Natural killer cell (primary cell): ENCODE results near the gene PPP1R1B. TPM values are rescaled to one million over a fixed set of nuclear protein-coding genes. Genes with fewer than 3 reads are reported as not detected.

Experiments
- ATAC-seq, 3 donors: fragments of 150-1000 bp in 2 of 3; fragments of 200-7000 bp in 1 of 3; cut with Tn5 transposase; 1 replicate in 1 of 3; 2 replicates in 2 of 3; pipeline ENCODE4 v1.10.0; 2021; ENCODE audit warnings: mild to moderate bottlenecking in 2 of 3, moderate library complexity in 2 of 3
- DNase-seq, 2 donors: peaks; one replicate each; pipeline versions ENCODE4 v3.0.0 to v3.0.0-alpha.2; 2013 to 2021; ENCODE audit warnings: mixed read lengths in 1 of 2
- H3K27ac ChIP-seq: one replicate; pipeline ENCODE4 v1.5.1; 2013; ENCODE audit warnings: mild to moderate bottlenecking, low read length
- H3K27me3 ChIP-seq: one replicate; pipeline ENCODE4 v1.6.1; 2013; ENCODE audit warnings: low read length; ENCODE audit not compliant: control insufficient read depth, insufficient read depth
- H3K36me3 ChIP-seq: one replicate; pipeline ENCODE4 v1.6.1; 2013; ENCODE audit warnings: low read length; ENCODE audit not compliant: control insufficient read depth, insufficient read depth
- H3K4me1 ChIP-seq: one replicate; pipeline ENCODE4 v1.6.1; 2013; ENCODE audit warnings: low read length; ENCODE audit not compliant: control insufficient read depth, insufficient read depth
- H3K4me3 ChIP-seq: one replicate; pipeline ENCODE4 v1.5.1; 2013; ENCODE audit warnings: low read length
- H3K9me3 ChIP-seq: one replicate; pipeline ENCODE4 v1.6.1; 2013; ENCODE audit warnings: low read length; ENCODE audit not compliant: control insufficient read depth, insufficient read depth
- H3K27ac Mint-ChIP-seq, 2 donors: one replicate each; pipeline ENCODE4 v1.8.0; 2022; ENCODE audit warnings: mild to moderate bottlenecking in 2 of 2, mixed read lengths in 2 of 2, moderate library complexity in 1 of 2
- H3K27me3 Mint-ChIP-seq, 2 donors: one replicate each; pipeline ENCODE4 v1.8.0; 2022; ENCODE audit warnings: low read depth in 2 of 2, mixed read lengths in 2 of 2
- H3K36me3 Mint-ChIP-seq: one replicate; pipeline ENCODE4 v1.8.0; 2022; ENCODE audit warnings: mixed read lengths
- H3K4me1 Mint-ChIP-seq, 2 donors: one replicate each; pipeline ENCODE4 v1.8.0; 2022; ENCODE audit warnings: mixed read lengths in 2 of 2
- H3K4me3 Mint-ChIP-seq: one replicate; pipeline ENCODE4 v1.8.0; 2022; ENCODE audit warnings: mild to moderate bottlenecking, moderate library complexity, mixed read lengths
- H3K9me3 Mint-ChIP-seq, 2 donors: one replicate each; pipeline ENCODE4 v1.8.0; 2022; ENCODE audit warnings: mixed read lengths in 2 of 2
- CTCF ChIP-seq: fragments of 200-600 bp; IDR thresholded peaks from one replicate; pipeline ENCODE4 v1.8.0; 2022; ENCODE audit warnings: antibody characterized with exemption
- WGBS: methylation state at CpG from one replicate; pipeline ENCODE4 v1.1.7; 2013; ENCODE audit warnings: missing lambda C conversion rate; ENCODE audit not compliant: insufficient coverage; 5-methylcytosine and 5-hydroxymethylcytosine counted together
- intact Hi-C: fragments of 100-400 bp; cut with micrococcal nuclease; formaldehyde crosslinking; loops from one replicate; pipeline ENCODE4 v1.14.2; 2022
- total RNA-seq, 4 donors: library from RNA; stranded (reverse); fragments of 120-200 nt in 1 of 4; gene quantifications; one replicate each; pipeline versions ENCODE4 v1.2.3 to v1.2.4, GENCODE V29; 2013 to 2022

Gene PPP1R1B
- total RNA-seq, 3 donors from 2014 or later (not counting 1 experiment from before 2014, with no cell fraction given) = not detected

- ATAC-seq (no peak), DNase-seq (no peak)
- no peak for TF ChIP-seq CTCF
- WGBS = 94% methylated on average over 7 of the region's 7 CpGs
- H3K4me1 Mint-ChIP-seq = peaks cover 60 to 73% of the 10 kb centered on the region in 2 donors
- Histone ChIP-seq H3K4me1 (peaks cover 72% of the 10 kb centered on the region), H3K4me3 (no peak overlapping the region), H3K36me3 (no peaks in the 10 kb centered on the region), H3K27me3 (no peaks in the 10 kb centered on the region), H3K9me3 (no peaks in the 10 kb centered on the region), H3K27ac (no peak overlapping the region)
- H3K27me3 Mint-ChIP-seq = no peaks in the 10 kb centered on the region
- H3K27ac Mint-ChIP-seq = peak overlapping the region; percentile 86 to 92
- H3K4me3 Mint-ChIP-seq = peak overlapping the region; percentile 95
- H3K9me3 Mint-ChIP-seq = no peaks in the 10 kb centered on the region
- no peaks in the 10 kb centered on the region for H3K36me3 Mint-ChIP-seq
- intact Hi-C loops = loop anchor here (5.0 kb wide), 2 partner anchors 39 to 114 kb away; no protein-coding TSS in a partner anchor
These were observed 11.6 kb downstream of the PPP1R1B start for GRCh38 chr17:39638317-39638716.

DNA sequence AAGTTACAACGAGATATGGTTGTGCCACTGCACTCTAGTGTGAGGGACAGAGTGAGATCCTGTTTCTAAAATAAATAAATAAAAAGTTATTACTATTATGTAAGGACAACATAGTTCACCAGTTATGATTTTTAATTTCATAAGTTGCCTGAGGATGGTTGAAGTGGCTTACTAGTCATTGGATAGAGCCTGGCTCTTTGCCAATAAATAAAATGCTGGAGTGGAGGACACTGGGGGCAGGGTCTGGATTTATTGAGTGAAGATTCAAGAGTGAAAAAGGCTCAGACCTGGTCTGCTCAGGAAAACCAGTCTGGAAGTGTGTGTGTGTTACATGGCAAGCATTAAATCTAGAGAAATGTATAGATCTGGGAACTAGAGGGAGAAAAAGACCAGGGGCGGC, 12.3 kb downstream of the PPP1R1B start:
- Histone ChIP-seq H3K4me1 (peaks cover 79% of the 10 kb centered on the region), H3K27ac (no peak overlapping the region), H3K9me3 (no peaks in the 10 kb centered on the region), H3K36me3 (no peaks in the 10 kb centered on the region), H3K4me3 (no peak overlapping the region), H3K27me3 (no peaks in the 10 kb centered on the region)
- DNase-seq (no peak), ATAC-seq (no peak)
- Mint-ChIP-seq H3K27ac (peak overlapping the region; percentile 74 to 86), H3K27me3 (no peaks in the 10 kb centered on the region), H3K9me3 (no peaks in the 10 kb centered on the region), H3K4me1 (peaks cover 67 to 80% of the 10 kb centered on the region in 2 donors), H3K36me3 (no peaks in the 10 kb centered on the region), H3K4me3 (peak overlapping the region; percentile 51)
- 98% methylated on average over 2 of the region's 2 CpGs for WGBS
- no peak for TF ChIP-seq CTCF
- intact Hi-C loops = loop anchor here (5.0 kb wide), 2 partner anchors 38 to 113 kb away; no protein-coding TSS in a partner anchor

DNA sequence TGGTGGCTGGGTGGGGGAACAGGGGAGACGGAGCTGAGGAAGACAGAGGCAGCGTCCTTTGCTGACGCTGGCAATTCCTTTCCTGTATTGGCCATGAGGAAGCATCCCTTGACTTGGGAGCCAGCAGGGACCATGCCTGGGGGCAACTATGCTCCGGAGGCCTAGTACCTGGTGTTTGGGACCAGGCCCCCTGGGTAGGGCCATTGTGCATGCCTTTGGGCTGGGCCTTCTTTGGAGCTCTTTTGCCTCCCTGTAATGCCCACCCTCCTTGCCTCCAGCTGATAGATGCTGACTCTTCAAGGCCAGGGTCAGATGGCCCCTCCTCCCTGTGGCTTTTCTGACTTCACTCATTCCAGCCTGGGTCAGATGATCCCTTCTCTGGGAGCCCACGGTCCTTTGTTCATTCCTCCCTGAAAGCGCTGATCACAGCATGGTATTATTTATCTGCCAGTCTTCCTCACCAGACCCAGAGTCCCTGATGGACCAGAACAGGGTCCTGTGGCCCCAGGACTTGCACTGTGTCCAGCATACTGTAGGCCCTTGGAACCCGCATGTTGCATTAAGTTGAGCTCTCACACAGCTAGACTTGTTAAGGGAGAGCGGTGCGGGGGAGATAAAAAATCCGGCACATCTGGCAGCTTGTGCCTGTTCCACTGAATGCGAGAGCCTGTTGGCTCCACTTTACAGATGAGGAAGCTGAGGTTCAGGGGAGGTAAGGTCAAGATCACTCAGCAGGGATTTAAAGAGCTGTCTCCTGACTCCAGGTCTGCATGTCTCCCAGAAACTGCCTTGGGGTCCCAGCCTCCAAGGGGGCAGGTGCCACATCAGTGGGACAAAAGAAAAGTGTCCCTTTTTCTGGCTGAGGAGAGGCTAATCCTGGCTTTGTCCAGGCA, 13.1 kb downstream of the PPP1R1B start:
- no peak for TF ChIP-seq CTCF
- peaks cover 75 to 82% of the 10 kb centered on the region in 2 donors for H3K4me1 Mint-ChIP-seq
- H3K4me3 Mint-ChIP-seq = peak overlapping the region; percentile 55
- H3K4me1 ChIP-seq = peaks cover 83% of the 10 kb centered on the region
- intact Hi-C loops = loop anchor here (5.0 kb wide), 2 partner anchors 37 to 112 kb away; no protein-coding TSS in a partner anchor
- DNase-seq (no peak), ATAC-seq (no peak)
- 92% methylated on average over 11 of the region's 11 CpGs for WGBS
- no peaks in the 10 kb centered on the region for H3K9me3 Mint-ChIP-seq
- H3K27ac Mint-ChIP-seq = peak overlapping the region; percentile 74 to 86
- no peaks in the 10 kb centered on the region for H3K27me3 ChIP-seq
- H3K9me3 ChIP-seq = no peaks in the 10 kb centered on the region
- no peak overlapping the region for H3K4me3 ChIP-seq
- H3K36me3 ChIP-seq = no peaks in the 10 kb centered on the region
- no peak overlapping the region for H3K27ac ChIP-seq
- H3K27me3 Mint-ChIP-seq = no peaks in the 10 kb centered on the region
- H3K36me3 Mint-ChIP-seq = no peaks in the 10 kb centered on the region
